Tibial artery (tissue), 4 donors: ENCODE measurements around the gene FGF8.
A peak's percentile ranks its signal among the peaks of the same experiment; 100 is the strongest.

Experiments used
- DNase-seq, 2 donors: peaks; one replicate each; pipeline ENCODE4 v3.0.0-alpha.2; 2019
- H3K27ac ChIP-seq, 2 donors: fragments of 200-600 bp; sonication (generic) in 1 of 2; 1 replicate in 1 of 2; 2 replicates in 1 of 2; pipeline ENCODE4 v1.5.1; 2018 to 2019; ENCODE audit warnings: mild to moderate bottlenecking in 1 of 2
- H3K27me3 ChIP-seq, 2 donors: fragments of 200-600 bp; sonication (generic) in 1 of 2; one replicate each; pipeline versions ENCODE4 v1.5.1 to v1.6.0; 2016 to 2019
- H3K36me3 ChIP-seq, 3 donors: fragments of 200-600 bp; sonication (generic) in 2 of 3; one replicate each; pipeline ENCODE4 v1.5.1; 2016 to 2019; ENCODE audit warnings: mild to moderate bottlenecking in 2 of 3
- H3K4me1 ChIP-seq, 4 donors: fragments of 200-600 bp; sonication (generic) in 2 of 4; 1 replicate in 3 of 4; 2 replicates in 1 of 4; pipeline ENCODE4 v1.5.1; 2016 to 2019
- H3K4me3 ChIP-seq, 2 donors: fragments of 200-600 bp; sonication (generic) in 1 of 2; 1 replicate in 1 of 2; 2 replicates in 1 of 2; pipeline ENCODE4 v1.5.1; 2018 to 2019; ENCODE audit warnings: mild to moderate bottlenecking in 2 of 2
- H3K9me3 ChIP-seq, 3 donors: fragments of 200-600 bp; sonication (generic) in 1 of 3; one replicate each; pipeline ENCODE4 v1.5.1; 2016 to 2019
- intact Hi-C: fragments of 100-400 bp; cut with DNase I; formaldehyde crosslinking; loops from one replicate; pipeline ENCODE4 v1.15.0; 2023; ENCODE audit warnings: low total_unique reads
- TF ChIP-seq, protein P1 (sequence below), 2 experiments: fragments of 200-600 bp in 1 of 2; fragments of 450-650 bp in 1 of 2; IDR thresholded peaks; one replicate each; pipeline ENCODE4 v1.5.1; 2017 to 2019; ENCODE audit warnings: antibody characterized with exemption in 2 of 2, mild to moderate bottlenecking in 1 of 2, moderate library complexity in 1 of 2

Gene FGF8

GRCh38 chr10:101781655-101781983 is 5.7 kb upstream of the FGF8 start:
- H3K4me1 ChIP-seq, result peaks cover 4 to 52% (median 34%) of the 10 kb centered on the region in 4 donors
- no peak overlapping the region for H3K27ac ChIP-seq
- TF ChIP-seq, protein P1, sequence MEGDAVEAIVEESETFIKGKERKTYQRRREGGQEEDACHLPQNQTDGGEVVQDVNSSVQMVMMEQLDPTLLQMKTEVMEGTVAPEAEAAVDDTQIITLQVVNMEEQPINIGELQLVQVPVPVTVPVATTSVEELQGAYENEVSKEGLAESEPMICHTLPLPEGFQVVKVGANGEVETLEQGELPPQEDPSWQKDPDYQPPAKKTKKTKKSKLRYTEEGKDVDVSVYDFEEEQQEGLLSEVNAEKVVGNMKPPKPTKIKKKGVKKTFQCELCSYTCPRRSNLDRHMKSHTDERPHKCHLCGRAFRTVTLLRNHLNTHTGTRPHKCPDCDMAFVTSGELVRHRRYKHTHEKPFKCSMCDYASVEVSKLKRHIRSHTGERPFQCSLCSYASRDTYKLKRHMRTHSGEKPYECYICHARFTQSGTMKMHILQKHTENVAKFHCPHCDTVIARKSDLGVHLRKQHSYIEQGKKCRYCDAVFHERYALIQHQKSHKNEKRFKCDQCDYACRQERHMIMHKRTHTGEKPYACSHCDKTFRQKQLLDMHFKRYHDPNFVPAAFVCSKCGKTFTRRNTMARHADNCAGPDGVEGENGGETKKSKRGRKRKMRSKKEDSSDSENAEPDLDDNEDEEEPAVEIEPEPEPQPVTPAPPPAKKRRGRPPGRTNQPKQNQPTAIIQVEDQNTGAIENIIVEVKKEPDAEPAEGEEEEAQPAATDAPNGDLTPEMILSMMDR (IDR thresholded peaks at IDR 0.05), result no peak
- no peak overlapping the region for H3K4me3 ChIP-seq
- H3K9me3 ChIP-seq, result no peaks in the 10 kb centered on the region
- H3K27me3 ChIP-seq, result peaks cover 0 to 41% of the 10 kb centered on the region in 2 donors
- peak in 1 of 2 donors; percentile 11 for DNase-seq
- peaks cover 19 to 27% (median 26%) of the 10 kb centered on the region in 3 donors for H3K36me3 ChIP-seq
- intact Hi-C loops, result no loop called here

- H3K27me3 ChIP-seq, result peaks cover 0 to 47% of the 10 kb centered on the region in 2 donors
- no peak overlapping the region for H3K4me3 ChIP-seq
- peak in 1 of 2 donors; percentile 69 for DNase-seq
- H3K36me3 ChIP-seq, result peaks cover 14 to 21% (median 20%) of the 10 kb centered on the region in 3 donors
- intact Hi-C loops, result no loop called here
- TF ChIP-seq, protein P1 (IDR thresholded peaks at IDR 0.05), result peak; percentile 63 to 85
- H3K27ac ChIP-seq, result no peak overlapping the region
- H3K9me3 ChIP-seq, result no peaks in the 10 kb centered on the region
- peaks cover 4 to 58% (median 39%) of the 10 kb centered on the region in 4 donors for H3K4me1 ChIP-seq
Measured at GRCh38 chr10:101780818-101781654, 5.1 kb upstream of the FGF8 start.

DNA sequence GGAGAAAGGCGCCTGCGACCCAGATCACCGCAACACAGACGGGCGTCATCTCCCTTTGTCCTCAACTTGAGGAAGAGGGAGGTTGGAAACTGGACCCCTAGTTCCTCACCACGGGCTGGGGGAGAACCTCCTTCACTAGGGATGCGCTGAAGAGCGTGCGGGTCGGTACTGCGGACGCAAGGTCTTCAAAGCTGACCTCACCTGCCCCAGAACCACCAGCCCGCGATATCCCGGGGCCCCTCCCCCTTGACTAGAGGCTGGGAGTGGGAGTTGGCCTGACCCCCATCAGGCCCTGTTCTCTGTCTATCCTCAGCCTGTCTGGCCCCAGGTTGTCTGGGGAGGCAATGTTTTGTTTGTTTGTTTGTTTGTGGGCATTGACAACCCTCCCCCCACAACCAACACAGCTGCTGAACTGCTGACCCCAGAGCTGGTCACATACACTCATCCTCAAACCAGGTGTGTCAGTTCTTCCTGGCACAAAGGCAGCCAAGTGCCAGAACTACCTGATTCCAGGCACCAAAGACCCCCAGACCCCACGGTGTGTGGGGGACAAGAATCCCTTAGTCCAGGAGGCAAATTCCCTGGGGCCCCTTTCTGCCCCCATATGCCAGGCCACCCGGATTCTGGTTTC is 4.4 kb upstream of the FGF8 start:
- intact Hi-C loops, result no loop called here
- Histone ChIP-seq H3K4me1 (peaks cover 4 to 65% (median 45%) of the 10 kb centered on the region in 4 donors), H3K9me3 (no peaks in the 10 kb centered on the region), H3K27ac (no peak overlapping the region), H3K27me3 (peaks cover 0 to 54% of the 10 kb centered on the region in 2 donors), H3K4me3 (peak overlapping the region; percentile 20 to 40), H3K36me3 (peaks cover 7 to 14% (median 14%) of the 10 kb centered on the region in 3 donors)
- TF ChIP-seq, protein P1 (IDR thresholded peaks at IDR 0.05), result no peak
- no peak for DNase-seq

- peak; percentile 65 to 82 for DNase-seq
- Histone ChIP-seq H3K9me3 (no peaks in the 10 kb centered on the region), H3K36me3 (peaks cover under 1 to 7% (median 7%) of the 10 kb centered on the region in 3 donors), H3K27ac (no peak overlapping the region), H3K4me1 (peaks cover 4 to 68% (median 51%) of the 10 kb centered on the region in 4 donors), H3K27me3 (peaks cover 0 to 61% of the 10 kb centered on the region in 2 donors), H3K4me3 (peak overlapping the region; percentile 20 to 40)
- intact Hi-C loops, result loop anchor here (10.0 kb wide), 1 partner anchor 195 kb away; the partner anchor contains the start of genes DPCD and POLL
- TF ChIP-seq, protein P1 (IDR thresholded peaks at IDR 0.05), result peak; percentile 71 to 89
Measured at GRCh38 chr10:101779544-101780186, 3.8 kb upstream of the FGF8 start.

DNA sequence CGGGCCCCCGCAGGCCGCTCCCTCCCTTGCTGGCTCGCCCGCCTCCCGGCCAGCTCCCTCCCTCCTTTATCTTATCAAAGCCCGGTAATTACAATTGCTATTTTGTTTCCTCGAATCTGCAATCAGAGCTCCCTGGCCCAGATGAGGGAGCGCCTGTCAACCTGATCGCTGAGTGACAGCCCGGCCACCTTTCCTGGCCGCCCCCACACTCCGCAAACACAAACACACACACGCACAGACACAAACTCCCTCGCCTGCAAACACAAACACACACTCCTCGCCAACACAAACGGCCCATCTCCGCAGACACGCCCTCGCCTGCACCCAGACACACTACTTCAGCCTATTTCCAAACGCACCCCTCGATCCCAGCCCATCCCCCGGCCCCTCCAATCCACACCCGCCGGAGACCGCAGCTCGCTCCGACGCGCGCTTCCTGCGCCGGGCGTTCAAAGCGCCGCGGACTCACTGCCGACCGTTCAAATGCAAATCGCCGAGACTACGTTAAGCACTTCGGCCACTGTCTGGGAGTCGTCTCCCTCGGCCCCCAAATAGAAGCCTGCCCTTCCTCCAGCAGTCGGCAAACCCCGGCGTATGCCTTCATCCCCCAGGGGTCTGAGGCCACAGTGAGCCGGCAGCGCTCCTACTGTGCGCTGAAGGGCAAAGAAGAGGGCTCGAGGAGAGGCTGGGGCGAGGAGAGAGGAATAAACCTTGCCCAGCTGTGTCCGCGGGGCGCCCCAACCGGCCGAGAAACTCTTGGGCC is 3.0 kb upstream of the FGF8 start:
- Histone ChIP-seq H3K27me3 (peaks cover 0 to 68% of the 10 kb centered on the region in 2 donors), H3K4me3 (peak overlapping the region; percentile 20 to 40), H3K36me3 (peaks cover 0 to under 1% (median under 1%) of the 10 kb centered on the region in 3 donors), H3K9me3 (no peaks in the 10 kb centered on the region), H3K4me1 (peaks cover 4 to 66% (median 53%) of the 10 kb centered on the region in 4 donors), H3K27ac (no peak overlapping the region)
- DNase-seq, result peak in 1 of 2 donors; percentile 64
- TF ChIP-seq, protein P1 (IDR thresholded peaks at IDR 0.05), result no peak
- intact Hi-C loops, result loop anchor here (10.0 kb wide), 1 partner anchor 194 kb away; the partner anchor contains the start of genes DPCD and POLL
